NCI-H2227 treated with DMSO at 0.1 percent for 48 hours (cell line): ENCODE results near the gene ZFAND6.
"Not testable (repeated sequence)": the region's sequence is repeated elsewhere in the genome, so short reads cannot be mapped to it uniquely, and the experiment has no call there.

ENCODE experiments used
- DNase-seq: peaks from one replicate; lab custom pipeline; 2025; lab: John Stamatoyannopoulos, UW

Gene ZFAND6

DNA sequence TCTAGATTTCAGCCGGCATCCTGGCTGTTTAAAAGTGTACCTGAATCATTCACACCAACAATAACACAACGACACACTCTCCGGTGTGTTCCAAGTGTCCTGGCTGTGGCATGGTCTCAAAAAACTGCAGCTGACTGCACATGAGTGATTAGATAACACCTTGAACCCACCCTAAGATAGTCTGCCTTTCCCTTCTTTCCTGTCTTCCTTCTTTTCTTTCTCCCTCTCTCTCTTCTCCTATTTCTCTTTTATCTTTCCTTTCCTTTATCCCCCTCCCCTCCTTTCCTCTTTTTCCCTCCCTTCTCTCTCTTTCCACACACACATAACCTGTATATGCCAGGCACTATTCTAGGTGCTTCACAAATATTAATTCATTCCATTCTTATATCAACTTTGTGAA lies 92.1 kb downstream of the ZFAND6 start:
- DNase-seq: no peak

DNA sequence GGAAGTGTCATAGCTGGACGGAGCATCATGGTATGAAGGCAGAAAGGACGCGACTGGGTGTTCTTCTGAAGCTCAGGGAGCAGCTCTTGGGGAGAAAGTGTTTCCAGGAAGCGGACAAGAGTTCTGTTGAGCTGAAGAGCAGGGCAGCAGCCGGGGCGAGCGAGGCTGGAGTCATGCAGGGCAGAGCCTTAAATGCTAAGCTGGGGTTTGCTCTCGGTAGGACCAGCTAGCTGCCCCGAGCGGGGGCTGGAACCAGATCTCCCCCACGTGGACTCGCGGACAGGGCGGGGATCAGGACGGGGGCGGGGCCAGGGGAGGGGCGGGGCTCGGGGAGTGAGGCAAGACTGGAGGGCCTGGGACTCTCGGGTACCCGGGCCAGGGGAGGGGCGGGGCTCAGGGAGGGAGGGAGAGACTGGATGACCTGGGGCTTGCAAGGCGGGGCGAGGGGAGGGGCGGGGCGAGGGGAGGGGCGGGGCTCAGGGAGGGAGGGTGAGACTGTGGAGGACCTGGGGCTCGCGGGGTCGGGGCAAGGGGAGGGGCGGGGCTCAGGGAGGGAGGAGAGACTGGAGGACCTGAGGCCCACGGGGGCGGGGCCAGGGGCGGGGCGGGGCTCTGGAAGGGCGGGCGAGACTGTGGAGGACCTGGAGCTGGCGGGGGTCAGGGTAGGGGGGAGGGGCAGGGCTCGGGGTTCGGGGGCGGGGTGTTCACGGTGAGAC lies 92.9 kb downstream of the ZFAND6 start:
- DNase-seq: peak; percentile 60

DNA sequence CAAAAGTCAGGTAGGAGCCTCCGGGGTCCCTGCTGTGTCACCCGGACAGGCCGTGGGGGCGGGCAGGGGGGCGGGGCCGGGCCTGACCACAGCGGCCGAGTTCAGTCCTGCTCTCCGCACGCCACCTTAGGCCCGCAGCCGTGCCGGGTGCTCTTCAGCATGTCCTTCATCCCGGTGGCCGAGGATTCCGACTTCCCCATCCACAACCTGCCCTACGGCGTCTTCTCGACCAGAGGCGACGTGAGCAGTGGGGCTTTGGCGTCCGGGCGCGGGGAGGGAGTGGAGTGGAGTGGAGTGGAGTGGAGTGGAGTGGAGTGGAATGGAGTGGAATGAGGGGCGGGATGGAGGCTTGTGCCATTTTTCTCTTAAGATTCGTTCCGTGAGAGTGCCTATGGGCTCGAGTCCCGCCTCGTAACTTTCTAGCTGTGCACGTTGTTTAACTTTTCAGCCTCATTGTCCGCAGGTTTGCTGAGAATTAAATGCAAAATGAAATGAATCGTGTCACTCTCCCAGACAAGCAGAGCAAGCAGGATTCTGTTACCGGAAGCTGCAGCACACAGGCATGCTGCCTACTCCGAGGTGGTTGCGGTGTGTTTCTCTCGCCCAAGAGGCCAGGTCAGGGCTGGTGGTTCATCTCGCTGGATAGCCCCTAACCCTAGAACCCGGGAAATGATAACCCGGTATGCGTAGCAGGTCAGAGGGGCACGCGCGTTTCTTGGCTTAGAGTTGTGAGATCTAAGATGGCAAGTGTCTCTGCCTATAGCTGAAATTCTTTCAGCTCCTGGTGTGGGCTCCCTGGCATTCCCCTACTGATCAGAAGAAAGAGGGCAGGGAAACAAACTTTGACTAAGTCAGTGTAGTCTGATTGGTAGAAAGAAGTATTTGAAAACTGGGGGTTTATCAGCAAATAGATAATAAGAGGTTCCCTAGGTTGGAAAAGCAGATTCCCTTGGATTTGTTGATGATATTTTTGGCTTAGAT lies 93.7 kb downstream of the ZFAND6 start, which contains the start of gene FAH:
Gene FAH (plus strand): TSS at position 104 of the 981 bp plus-strand sequence. CDS start 56 bp downstream, at position 160.
- no peak for DNase-seq

DNA sequence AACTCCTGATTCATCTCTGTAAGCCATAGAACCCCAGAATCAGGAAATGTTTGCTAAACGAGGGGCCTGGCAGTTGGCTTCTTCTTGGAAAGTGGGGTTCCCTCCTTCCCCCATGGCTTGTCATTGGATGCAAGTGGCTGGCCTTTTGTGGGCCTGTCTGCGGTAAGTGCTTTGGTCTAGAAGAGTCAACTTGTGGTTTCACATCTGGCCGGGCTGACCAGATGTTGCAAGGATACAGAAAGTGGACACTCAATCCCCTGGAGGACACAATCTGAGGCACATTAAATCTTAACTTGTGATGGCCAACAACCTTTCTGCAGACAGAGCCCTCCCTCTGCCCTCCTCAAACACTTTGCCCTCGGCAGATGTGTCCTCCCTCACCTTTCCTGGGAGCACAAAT lies 94.4 kb downstream of the ZFAND6 start:
- DNase-seq: no peak

DNA sequence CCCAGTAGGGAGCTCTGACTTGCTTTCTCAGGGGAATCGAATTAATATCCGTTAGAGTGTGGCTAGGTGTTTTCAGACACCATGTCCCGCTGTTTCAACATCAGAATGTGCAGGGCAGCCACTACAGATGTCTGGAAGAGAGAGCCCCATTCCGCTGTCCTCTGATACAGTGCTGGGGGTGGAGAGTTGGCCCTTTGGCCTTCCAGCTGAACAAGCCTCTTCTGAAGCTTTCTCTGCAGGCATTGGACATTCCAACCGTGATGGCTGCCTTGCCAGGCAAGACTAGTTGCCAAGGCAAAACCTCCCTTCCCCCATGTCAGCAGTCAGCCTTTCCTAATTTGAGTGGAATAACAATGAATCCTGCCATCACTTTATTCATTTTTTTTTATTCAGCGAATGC lies 94.9 kb downstream of the ZFAND6 start:
- no peak for DNase-seq

DNA sequence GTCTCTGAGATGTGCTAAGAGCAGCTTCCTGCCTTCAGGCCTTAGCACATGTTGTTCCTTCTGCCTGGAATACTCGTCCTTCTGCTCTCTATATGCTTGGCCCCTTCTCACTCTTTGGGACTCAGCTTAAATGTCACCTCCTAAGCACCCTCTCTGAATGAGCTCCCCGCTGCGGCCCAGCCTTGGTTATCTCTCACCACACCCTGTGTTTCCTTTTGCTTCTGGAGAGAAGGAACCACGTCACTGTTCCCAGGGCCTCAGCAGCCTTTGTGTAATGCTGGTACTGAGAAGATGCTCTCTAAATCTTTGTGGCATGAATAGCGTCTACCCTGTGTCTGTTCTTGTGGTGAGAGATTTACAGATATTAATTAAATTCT lies 95.5 kb downstream of the ZFAND6 start:
- no peak for DNase-seq

DNA sequence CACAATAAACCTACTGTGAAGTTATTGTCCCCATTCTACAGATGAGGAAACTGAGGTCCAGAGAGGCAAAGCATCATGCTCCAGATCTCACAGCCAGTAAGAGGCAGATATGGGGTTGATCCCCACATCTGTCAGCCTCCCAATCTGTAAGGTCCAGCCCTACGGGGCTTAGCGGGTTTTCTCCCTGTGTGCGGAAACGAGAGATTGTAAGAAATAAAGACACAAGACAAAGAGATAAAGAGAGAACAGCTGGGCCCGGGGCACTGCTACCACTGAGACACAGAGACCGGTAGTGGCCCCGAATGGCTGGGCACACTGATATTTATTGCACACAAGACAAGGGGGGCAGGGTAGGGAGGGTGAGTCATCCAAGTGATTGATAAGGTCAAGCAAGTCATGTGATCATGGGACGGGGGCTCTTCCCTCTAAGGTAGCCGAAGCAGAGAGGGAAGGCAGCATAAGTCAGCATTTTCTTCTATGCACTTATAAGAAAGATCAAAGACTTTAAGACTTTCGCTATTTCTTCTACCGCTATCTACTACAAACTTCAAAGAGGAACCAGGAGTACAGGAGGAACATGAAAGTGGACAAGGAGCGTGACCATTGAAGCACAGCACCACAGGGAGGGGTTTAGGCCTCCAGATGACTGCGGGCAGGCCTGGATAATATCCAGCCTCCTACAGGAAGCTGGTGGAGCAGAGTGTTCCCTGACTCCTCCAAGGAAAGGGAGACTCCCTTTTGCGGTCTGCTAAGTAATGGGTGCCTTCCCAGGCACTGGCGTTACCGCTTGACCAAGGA lies 96.1 kb downstream of the ZFAND6 start:
- not testable (repeated sequence) for DNase-seq

DNA sequence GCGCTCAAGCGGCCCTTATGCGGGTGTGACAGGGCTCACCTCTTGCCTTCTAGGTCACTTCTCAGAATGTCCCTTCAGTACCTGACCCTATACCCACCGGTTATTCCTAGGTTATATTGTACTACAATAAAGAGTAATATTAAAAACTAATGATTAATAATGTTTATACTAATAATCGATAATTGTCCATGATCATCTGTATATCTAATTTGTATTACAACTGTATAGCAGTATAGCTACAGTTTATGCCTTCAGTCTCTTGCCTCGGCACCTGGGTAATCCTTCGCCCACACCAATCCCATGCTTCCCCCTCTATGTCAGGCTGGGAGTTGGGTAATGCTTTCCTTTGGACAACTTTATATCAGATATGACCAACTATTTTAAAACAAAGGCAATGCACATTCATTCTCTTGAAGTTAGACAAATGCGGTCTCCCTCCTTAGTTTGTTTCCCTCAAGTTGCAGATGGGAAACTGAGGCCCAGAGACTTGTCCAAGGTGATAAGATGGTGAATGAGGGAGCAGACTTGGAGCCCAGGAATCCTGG lies 96.8 kb downstream of the ZFAND6 start:
- DNase-seq: no peak

DNA sequence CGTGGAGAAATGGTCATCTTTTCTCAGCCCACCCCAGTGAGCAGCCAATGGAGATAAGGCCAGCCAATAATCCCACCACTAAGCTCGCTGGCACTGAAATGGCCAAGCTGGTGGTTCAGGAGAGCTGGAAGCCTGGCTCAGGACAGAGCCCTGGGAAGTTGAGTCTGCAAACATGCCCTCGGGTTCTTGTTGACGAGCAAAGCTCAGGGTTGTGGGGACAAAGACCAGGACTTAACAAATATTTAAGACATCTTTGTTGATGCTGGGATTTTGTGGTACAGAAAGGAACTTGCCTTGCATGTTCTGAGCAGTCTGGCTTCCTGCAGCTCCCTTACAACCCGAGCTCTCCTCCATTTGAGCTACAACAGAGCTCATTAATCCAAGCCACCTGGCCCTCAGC lies 97.7 kb downstream of the ZFAND6 start:
- DNase-seq: no peak

DNA sequence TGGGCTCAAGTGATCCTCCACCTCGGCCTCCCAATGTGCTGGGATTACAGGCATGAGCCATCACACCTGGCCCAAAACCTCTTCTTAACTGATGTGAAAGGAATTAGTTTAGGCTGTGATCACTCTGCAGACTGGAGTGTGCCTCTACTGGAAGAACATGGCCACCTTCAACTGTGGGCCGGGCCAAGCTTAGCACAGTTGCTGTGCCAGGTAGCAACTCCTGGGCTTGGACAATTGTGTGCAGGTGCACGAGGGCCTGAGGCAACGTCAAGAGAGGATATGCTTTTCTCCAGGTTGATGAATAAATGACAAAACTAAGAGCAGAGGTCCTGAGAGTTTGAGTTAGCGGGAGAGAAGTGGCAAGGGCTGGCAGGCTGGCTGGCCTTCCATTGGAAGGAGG lies 99.8 kb downstream of the ZFAND6 start:
- DNase-seq: no peak

DNA sequence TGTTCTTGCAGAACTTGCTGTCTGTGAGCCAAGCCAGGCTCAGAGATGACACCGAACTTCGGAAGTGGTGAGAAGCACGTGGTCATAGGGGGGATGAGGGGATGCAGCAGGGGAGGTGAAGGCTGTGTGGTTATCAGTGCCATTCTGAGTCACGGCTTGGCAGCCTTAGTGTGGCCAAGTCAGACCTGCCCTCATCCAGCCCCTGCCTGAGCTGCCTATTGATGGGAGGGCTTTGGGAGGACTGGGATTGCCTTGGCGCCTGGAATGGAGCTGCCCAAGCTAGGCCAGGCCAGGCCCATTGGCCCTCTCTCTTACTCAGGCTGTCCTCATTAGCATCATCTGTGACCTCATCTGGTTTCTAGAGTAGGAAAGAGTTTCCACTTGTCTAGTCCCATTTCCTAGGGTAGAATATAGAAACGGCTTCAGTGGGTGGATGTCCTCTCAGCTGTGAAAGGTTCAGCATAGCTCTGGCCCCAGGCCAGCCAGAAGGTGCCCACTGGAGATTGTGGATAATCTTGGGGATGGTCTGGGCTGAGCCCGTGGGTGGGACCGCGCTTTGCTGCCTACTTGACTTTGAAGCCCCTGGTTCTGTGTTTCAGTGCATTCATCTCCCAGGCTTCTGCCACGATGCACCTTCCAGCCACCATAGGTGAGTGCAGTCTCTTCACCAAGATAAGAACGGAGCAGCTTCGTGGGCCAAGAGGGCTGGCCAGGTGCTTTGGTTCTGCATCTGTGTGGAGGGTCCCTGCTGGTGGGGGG lies 100.5 kb downstream of the ZFAND6 start:
- DNase-seq: no peak

DNA sequence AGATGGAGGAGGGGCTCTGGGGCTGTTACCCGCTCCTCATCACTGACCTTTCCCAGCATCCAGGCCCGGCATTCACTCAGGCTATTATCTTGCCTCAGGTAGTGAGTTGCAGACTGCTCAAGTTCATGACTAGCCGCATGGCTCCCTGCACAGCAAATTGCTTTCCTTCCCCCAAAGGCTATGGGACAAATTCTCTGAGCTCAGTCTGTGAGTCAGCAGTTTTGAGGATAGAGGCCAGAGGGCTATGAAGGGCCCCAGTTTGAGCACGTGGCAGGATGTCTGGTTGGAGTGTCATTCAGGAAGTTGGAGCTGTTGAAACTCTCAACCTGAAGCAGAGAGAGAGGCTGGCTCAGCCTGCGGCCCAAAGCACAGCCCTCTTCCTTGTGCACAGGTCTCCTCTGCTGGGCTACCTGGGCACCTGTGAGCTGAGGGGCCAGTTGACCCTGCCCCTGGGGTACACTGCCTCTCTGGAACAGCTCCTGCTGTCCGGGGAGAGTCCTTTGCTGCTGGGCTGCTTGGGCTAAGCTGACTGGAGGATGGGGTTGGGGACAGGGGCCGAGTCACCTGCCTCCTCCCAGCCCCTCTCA lies 101.2 kb downstream of the ZFAND6 start:
- DNase-seq: no peak

DNA sequence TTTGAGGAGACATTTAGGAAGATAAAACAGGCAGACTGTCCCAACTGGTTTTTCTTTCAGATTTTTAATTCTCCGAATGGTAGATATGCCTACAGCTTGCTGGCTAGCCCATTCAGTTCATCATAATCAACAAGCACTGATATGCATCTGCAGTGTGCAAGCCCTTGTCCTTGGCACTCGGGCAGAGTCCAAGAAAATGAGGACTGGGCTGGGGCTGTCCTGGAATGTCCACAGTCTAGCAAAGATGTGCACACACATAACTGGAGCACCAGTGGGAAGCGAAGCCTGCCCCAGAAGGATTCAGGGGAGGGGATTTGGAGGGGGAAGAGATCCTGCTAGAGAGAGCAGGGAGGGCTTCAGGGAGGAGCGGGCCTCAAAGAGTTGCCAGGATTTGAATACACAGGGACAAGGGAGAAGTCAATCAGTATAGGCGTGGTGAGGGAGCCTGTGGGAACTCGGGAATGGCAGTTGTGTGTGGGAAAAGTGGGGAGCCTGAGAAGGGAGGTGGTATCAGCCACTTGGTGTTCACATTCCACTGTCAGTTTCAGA lies 102.1 kb downstream of the ZFAND6 start:
- DNase-seq: no peak

DNA sequence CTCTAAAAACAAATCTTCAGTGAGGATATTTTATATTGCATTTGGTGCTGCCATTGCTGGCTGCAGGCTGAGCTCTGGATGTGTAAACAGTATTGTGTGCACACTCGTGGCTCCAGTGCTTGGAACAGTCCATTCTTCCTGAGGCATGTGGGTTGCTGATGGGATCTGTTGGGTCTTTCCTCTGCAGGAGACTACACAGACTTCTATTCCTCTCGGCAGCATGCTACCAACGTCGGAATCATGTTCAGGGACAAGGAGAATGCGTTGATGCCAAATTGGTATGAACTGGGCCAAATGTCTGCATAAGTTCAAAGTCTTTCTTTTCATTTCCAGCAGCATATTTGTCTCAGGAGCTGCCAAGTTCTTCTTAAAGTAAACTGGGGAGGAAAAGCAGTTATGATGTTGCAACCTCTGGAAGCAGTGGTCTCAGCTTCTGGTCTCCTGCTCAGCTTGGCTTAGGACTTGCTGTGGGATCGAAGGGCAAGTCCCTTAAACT lies 102.6 kb downstream of the ZFAND6 start:
- DNase-seq: no peak

DNA sequence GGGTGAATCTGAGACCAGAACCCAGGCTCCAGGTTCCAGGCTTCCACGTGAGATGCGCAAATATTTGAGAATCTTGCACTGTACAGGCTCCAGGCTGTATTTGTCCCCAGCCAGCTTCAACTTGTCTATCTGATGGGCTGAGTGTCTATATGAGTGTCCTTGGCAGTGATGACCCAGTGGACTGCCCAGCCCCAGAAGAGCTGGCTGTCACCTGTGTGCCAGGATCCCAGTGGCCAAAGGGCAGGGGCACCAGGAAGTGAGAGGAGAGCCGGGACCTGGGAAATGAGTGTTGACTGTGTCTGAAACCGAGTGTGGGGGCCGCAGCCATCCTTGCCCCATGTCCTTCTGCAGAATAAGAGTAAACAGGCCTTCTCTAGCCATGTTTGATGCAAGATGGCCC lies 103.7 kb downstream of the ZFAND6 start:
- no peak for DNase-seq

DNA sequence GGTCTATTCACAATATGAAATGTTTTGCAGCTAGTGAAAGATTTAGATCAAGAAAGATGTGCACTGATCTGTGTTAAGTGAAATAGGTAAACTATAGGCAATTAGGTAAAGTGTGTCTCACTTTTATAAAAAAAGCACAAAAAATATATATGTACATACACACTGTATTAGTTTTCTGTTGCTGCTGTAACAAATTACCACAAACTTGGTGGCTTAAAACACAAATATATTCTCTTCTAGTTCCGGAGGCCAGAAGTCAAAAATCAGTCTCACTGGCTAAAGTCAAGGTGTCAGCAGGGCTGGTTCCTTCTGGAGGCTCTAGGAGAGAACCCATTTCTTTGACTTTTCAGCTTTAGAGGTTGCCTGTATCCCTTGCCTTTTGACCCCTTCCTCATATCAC lies 104.4 kb downstream of the ZFAND6 start:
- DNase-seq: no peak

DNA sequence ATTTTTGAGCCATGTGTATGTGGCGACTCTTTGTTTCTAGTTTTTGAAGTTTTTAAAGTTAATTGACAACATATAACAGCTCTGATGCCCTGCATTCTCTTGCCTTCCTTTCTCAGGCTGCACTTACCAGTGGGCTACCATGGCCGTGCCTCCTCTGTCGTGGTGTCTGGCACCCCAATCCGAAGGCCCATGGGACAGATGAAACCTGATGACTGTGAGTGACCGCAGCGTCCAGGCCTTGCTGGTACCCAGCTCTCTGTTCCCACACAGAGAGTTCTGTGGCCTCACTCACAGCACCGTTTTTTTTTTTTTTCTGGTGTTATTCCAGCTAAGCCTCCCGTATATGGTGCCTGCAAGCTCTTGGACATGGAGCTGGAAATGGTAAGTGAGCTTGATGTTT lies 108.5 kb downstream of the ZFAND6 start:
- DNase-seq: no peak

DNA sequence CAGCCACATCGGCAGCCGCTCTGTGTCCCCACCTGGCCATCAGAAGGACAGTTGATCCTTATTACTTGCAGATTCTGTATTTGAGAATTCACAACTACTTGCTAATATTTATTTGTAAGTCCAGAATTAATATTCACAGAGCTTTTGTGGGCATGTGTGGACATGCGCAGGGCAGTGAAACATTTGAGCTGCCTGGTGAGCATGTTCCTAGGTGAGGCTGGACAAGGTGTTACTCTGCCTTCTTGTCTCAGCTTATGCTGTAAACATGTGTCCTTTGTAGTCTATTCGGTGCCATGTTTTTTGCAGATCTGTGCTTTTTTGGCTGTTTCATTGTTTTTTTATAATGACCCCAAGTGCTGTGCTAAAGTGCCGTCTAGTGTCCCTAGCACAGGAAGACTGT lies 108.9 kb downstream of the ZFAND6 start:
- no peak for DNase-seq

DNA sequence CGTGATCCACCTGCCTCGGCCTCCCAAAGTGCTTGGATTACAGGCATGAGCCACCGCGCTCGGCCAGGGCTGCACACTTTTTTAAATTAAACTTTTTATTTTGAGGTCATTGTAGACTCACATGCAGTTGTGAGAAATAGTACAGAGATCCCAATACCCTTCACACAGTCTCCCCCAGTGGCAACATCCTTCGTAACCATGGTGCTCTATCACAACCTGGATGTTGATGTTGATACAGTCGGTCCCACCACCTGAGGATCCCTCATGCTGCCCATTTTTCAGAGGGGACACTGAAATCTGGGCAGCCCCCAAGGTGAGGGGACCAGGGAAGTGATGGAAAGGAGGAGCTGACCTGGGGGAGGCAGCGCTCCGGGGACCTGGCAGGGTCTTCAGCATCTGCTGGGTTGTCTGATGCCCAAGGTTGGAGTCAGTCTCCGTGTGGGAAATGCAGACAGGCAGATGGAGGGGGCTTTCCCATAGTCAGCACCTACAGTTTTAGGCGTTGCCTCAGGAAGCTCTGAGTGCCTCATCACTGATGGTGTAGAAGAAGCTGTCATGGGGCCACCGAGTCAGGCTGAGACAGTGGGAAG lies 110.4 kb downstream of the ZFAND6 start:
- DNase-seq: no peak

DNA sequence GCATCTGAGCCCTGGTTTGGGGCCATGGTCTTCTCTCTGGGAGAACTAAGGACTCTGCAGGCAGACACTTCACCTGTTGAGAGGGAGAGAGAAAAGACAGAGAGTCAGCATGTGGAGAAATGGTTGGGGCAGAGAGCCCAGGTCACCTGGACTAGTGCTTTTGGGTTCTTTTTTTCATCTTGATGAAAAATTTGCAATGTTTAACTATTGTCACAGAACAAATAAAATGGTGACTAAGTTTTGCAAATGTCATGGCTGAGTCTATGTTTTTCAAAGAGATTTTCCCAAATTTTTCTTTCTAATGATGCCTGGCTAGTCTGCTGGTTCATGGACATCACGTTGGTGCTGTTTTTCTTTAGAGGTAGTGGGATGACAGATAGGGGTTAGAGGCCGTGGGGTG lies 111.1 kb downstream of the ZFAND6 start:
- no peak for DNase-seq
